Esophagus muscularis mucosa (tissue), 4 donors: ENCODE results near the gene TAS1R2.

ENCODE experiments used
- EP300 ChIP-seq: sonication (generic); formaldehyde crosslinking; IDR thresholded peaks from one replicate; pipeline ENCODE4 v1.6.1; 2017; ENCODE audit warnings: antibody characterized with exemption
- POLR2A ChIP-seq: fragments of 450-650 bp; IDR thresholded peaks from one replicate; pipeline ENCODE4 v1.6.1; 2017; ENCODE audit warnings: antibody characterized with exemption, moderate library complexity, mild to moderate bottlenecking, low read depth
- TF ChIP-seq, protein P1 (sequence below), 3 experiments: fragments of 200-600 bp in 2 of 3; fragments of 450-650 bp in 1 of 3; sonication (generic) in 2 of 3; IDR thresholded peaks; one replicate each; pipeline ENCODE4 v1.5.1; 2017 to 2019; ENCODE audit warnings: antibody characterized with exemption in 3 of 3, mild to moderate bottlenecking in 2 of 3, moderate library complexity in 1 of 3

DNA sequence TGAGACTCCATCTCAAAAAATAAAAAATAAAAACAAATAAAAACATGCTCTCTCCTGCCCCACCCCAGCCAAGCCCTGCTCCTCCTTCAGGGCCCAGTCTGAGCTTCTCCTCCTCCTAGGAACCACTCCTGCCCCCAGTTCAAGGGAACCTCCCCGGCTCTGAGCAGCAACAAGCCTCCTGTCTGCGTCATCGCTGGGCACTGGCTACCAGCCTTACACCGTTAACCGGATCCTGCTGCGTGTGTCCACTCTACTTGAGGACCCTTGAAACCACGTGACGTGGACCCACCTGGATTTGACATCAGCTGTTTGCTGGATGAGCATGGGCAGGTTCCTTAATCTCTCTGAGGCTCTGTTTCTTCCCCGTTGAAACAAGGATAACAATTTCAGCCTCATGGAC lies 1.6 kb upstream of the TAS1R2 start:
- TF ChIP-seq, protein P1, sequence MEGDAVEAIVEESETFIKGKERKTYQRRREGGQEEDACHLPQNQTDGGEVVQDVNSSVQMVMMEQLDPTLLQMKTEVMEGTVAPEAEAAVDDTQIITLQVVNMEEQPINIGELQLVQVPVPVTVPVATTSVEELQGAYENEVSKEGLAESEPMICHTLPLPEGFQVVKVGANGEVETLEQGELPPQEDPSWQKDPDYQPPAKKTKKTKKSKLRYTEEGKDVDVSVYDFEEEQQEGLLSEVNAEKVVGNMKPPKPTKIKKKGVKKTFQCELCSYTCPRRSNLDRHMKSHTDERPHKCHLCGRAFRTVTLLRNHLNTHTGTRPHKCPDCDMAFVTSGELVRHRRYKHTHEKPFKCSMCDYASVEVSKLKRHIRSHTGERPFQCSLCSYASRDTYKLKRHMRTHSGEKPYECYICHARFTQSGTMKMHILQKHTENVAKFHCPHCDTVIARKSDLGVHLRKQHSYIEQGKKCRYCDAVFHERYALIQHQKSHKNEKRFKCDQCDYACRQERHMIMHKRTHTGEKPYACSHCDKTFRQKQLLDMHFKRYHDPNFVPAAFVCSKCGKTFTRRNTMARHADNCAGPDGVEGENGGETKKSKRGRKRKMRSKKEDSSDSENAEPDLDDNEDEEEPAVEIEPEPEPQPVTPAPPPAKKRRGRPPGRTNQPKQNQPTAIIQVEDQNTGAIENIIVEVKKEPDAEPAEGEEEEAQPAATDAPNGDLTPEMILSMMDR (IDR thresholded peaks at IDR 0.05): no peak
- TF ChIP-seq EP300 (no peak), POLR2A (no peak)
